Measurements from ENCODE around the gene ACP7. TPM values are rescaled to one million over a fixed set of nuclear protein-coding genes. Genes with fewer than 3 reads are reported as not detected.

The ACP7 gene
- total and polyA plus RNA-seq, 7 donors = 0.07 TPM; not detected in 6

DNA sequence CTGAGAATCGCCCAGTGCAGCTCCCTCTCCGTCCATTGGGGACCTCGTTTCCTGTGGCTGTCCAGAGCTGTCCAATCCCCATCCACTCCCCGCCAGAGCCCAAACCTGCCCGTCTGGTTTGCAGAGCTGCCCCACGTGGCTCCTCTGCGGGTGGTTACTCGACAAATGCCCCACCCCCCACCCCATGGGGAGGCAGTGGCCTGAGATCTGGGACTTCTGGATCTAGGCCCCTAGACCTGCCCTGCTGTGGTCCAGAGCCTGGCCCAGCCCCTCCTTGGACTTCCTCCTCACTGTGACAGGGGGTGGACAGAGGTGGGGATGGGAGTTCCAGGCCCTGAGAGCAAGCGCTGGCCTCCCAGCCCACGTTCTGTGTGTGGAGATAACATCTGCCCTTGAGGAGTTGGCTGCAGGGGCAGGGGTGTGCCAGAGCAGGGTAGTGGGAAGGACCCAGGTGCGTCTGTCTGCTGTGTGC, 70.5 kb downstream of the ACP7 start:
- H3K27ac ChIP-seq = no peak overlapping the region
- intact Hi-C loops (cut with DNase I) = no loop called here
- H3K4me1 ChIP-seq = no peaks in the 10 kb centered on the region
- ATAC-seq (no peak), DNase-seq (no peak)
- no peaks in the 10 kb centered on the region for H3K9me3 ChIP-seq
- TF ChIP-seq, protein P1, sequence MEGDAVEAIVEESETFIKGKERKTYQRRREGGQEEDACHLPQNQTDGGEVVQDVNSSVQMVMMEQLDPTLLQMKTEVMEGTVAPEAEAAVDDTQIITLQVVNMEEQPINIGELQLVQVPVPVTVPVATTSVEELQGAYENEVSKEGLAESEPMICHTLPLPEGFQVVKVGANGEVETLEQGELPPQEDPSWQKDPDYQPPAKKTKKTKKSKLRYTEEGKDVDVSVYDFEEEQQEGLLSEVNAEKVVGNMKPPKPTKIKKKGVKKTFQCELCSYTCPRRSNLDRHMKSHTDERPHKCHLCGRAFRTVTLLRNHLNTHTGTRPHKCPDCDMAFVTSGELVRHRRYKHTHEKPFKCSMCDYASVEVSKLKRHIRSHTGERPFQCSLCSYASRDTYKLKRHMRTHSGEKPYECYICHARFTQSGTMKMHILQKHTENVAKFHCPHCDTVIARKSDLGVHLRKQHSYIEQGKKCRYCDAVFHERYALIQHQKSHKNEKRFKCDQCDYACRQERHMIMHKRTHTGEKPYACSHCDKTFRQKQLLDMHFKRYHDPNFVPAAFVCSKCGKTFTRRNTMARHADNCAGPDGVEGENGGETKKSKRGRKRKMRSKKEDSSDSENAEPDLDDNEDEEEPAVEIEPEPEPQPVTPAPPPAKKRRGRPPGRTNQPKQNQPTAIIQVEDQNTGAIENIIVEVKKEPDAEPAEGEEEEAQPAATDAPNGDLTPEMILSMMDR (IDR thresholded peaks at IDR 0.05) = no peak
- H3K36me3 ChIP-seq (ENCODE audit: insufficient read depth in 1 of 2, low read depth in 1 of 2) = no peaks in the 10 kb centered on the region
- H3K27me3 ChIP-seq (ENCODE audit: insufficient read depth in 3 of 3, low read length in 2 of 3) = no peaks in the 10 kb centered on the region
- WGBS, 3 donors = 66 to 78% (median 70%) methylated on average over 9 to 11 of the region's 11 CpGs
- no peak overlapping the region for H3K4me3 ChIP-seq

DNA sequence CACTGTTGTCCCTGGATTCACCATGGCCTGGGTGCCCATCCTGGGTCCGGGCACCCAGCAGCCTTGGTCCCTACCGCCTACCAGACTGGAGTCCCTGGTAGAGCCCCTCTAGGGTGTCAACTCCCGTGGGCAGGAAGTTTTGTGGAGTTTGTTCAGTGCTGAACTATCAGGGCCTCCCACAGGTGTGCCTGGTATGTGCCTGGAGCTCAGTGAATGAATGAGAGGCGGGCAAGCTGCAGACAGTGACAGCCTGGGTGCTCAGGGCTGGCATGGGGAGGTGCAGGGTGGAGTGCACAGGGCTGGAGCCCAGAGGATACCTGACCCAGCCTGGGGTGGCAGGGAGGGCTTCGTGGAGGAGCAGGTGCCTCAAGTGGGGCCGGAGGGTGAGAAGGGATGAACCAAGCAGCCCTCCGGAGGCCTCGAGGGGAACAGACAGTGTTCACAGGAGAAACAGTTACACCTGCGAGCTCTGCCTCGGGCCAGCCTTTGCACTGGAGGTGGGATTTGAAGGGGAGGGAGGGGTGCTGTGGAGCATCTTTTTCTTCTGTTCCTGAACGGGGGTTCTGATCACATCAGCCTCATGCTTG, 71.0 kb downstream of the ACP7 start:
- no peak overlapping the region for H3K4me3 ChIP-seq
- DNase-seq (no peak), ATAC-seq (no peak)
- H3K27ac ChIP-seq = no peak overlapping the region
- no peaks in the 10 kb centered on the region for H3K36me3 ChIP-seq (ENCODE audit: insufficient read depth in 1 of 2, low read depth in 1 of 2)
- H3K4me1 ChIP-seq = no peaks in the 10 kb centered on the region
- H3K9me3 ChIP-seq = no peaks in the 10 kb centered on the region
- TF ChIP-seq, protein P1 (IDR thresholded peaks at IDR 0.05) = no peak
- WGBS, 3 donors = 83 to 86% (median 85%) methylated on average over 10 to 11 of the region's 11 CpGs
- no peaks in the 10 kb centered on the region for H3K27me3 ChIP-seq (ENCODE audit: insufficient read depth in 3 of 3, low read length in 2 of 3)
- intact Hi-C loops (cut with DNase I) = no loop called here

DNA sequence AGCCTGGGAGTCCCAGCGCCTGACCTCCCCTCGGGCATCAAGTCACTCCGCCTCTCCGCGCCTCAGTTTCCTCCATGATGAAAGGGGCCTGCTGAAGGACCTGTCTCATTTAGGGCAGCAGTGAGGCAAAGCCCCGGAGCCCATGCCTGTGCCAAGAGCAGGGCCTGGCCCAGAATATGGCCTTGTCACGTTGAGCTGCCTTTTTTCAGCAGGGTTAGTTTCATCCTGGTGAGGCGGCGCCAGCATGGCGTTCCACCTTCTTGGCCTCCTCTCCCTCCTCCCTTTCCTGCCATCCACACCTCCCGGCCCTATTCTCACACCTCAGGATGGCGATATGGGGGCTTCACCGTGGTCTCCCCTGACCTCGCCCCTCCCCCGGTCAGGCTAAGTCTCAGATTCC, 71.6 kb downstream of the ACP7 start:
- ATAC-seq = no peak
- 80 to 88% (median 86%) methylated on average over 15 of the region's 15 CpGs for WGBS, 3 donors
- H3K4me3 ChIP-seq = no peak overlapping the region
- H3K9me3 ChIP-seq = no peaks in the 10 kb centered on the region
- H3K36me3 ChIP-seq (ENCODE audit: insufficient read depth in 1 of 2, low read depth in 1 of 2) = no peaks in the 10 kb centered on the region
- TF ChIP-seq, protein P1 (IDR thresholded peaks at IDR 0.05) = no peak
- H3K4me1 ChIP-seq = no peaks in the 10 kb centered on the region
- no peaks in the 10 kb centered on the region for H3K27me3 ChIP-seq (ENCODE audit: insufficient read depth in 3 of 3, low read length in 2 of 3)
- no peak overlapping the region for H3K27ac ChIP-seq
- intact Hi-C loops (cut with DNase I) = no loop called here
- no peak for DNase-seq

DNA sequence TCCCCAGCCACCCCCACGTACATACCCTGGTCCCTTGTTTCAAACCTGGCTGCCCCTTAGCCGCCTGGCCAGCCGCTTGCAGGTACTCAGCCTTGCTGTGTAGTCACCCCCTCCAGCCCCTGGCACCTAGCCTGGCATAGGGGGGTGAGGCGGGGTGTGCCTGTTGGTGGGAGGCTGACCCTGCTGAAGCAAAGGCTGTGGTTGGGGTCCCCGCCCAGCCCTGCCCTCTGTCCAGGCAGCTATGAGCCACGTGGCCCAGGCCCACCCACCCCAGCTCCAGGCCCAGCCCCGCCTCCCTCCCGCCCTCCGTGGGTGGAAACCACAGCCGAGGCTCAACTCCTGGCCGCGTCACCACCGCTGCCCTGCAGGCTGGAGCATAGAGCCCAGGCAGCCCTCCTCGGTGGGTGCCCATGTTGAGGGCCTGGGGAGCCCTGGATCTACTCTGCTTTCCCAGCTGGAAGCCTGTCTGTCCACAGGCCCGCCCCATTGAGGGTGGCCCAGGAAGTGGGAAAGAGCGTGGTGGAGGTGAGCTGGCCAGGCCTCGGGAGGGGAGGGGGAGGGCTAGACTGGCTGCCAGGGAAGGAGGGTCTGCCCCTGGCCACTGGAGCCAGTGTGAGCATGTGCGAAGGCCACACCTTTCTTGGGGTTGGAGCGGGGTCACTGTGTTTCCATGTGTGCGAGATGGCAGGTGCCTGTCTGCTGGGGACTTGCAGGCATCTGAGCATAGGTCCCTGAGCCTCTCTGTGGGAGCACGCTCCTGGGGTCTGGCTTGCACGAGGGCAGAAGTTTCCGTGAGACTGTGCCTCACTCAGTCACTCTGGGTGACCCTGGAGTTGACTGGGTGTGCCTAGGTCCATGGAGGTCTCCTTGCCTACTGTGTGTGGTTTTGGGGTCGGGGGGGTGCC, 72.4 kb downstream of the ACP7 start:
- 67 to 77% (median 75%) methylated on average over 15 to 24 of the region's 24 CpGs for WGBS, 3 donors
- ATAC-seq = no peak
- intact Hi-C loops (cut with DNase I) = no loop called here
- no peak overlapping the region for H3K27ac ChIP-seq
- H3K27me3 ChIP-seq (ENCODE audit: insufficient read depth in 3 of 3, low read length in 2 of 3) = no peaks in the 10 kb centered on the region
- no peaks in the 10 kb centered on the region for H3K9me3 ChIP-seq
- TF ChIP-seq, protein P1 (IDR thresholded peaks at IDR 0.05) = no peak
- no peak for DNase-seq
- no peak overlapping the region for H3K4me3 ChIP-seq
- H3K4me1 ChIP-seq = no peaks in the 10 kb centered on the region
- no peaks in the 10 kb centered on the region for H3K36me3 ChIP-seq (ENCODE audit: insufficient read depth in 1 of 2, low read depth in 1 of 2)

All from psoas muscle (tissue), 8 donors.